SU-DHL-6 (cell line): Measurements from ENCODE around the gene DOC2B.

ENCODE experiments used
- H2AFZ ChIP-seq: fragments of 200-600 bp; sonication (generic); 2 replicates; pipeline ENCODE4 v1.6.1; 2014; ENCODE audit warnings: low read depth, mild to moderate bottlenecking, moderate library complexity, mixed read lengths, antibody characterized with exemption, low read length; ENCODE audit not compliant: severe bottlenecking
- H3F3A ChIP-seq: fragments of 200-600 bp; shearing (Covaris generic); 2 replicates; pipeline ENCODE4 v1.6.0; 2016; ENCODE audit warnings: antibody characterized with exemption, mild to moderate bottlenecking; ENCODE audit not compliant: insufficient read depth
- H3K27ac ChIP-seq: fragments of 200-600 bp; sonication (generic); 2 replicates; pipeline ENCODE4 v1.5.1; 2016; ENCODE audit warnings: low read depth, mild to moderate bottlenecking, low read length, moderate library complexity, mixed read lengths
- H3K27me3 ChIP-seq: fragments of 200-600 bp; sonication (generic), shearing (Covaris generic); 2 replicates; pipeline ENCODE4 v1.6.0; 2014; ENCODE audit warnings: mild to moderate bottlenecking, low read length
- H3K36me3 ChIP-seq: fragments of 200-600 bp; sonication (generic); 2 replicates; pipeline ENCODE4 v1.6.1; 2014; ENCODE audit warnings: mild to moderate bottlenecking, low read length, mixed read lengths
- H3K4me2 ChIP-seq: fragments of 300-600, 200-600 bp; shearing (Covaris generic), sonication (generic); 2 replicates; pipeline ENCODE4 v1.6.0; 2014; ENCODE audit warnings: low read length, low read depth, mild to moderate bottlenecking; ENCODE audit not compliant: poor library complexity, severe bottlenecking
- H3K4me3 ChIP-seq: fragments of 200-600 bp; sonication (generic); 2 replicates; pipeline ENCODE4 v1.5.1; 2014; ENCODE audit warnings: antibody characterized with exemption, low read length, mild to moderate bottlenecking, mixed read lengths; ENCODE audit not compliant: insufficient read depth, poor library complexity, severe bottlenecking
- H3K79me2 ChIP-seq: fragments of 200-600 bp; sonication (generic); 2 replicates; pipeline ENCODE4 v1.6.1; 2014; ENCODE audit warnings: mild to moderate bottlenecking, low read length, moderate library complexity; ENCODE audit not compliant: insufficient read depth
- H3K9ac ChIP-seq: fragments of 200-600 bp; sonication (generic); 2 replicates; pipeline ENCODE4 v1.7.0; 2014; ENCODE audit warnings: mild to moderate bottlenecking, low read length
- H3K9me2 ChIP-seq: fragments of 200-600 bp; sonication (generic); replicated peaks from 2 replicates; pipeline ENCODE4 v1.6.1; 2014; ENCODE audit warnings: low read length; ENCODE audit not compliant: insufficient read depth
- H3K9me3 ChIP-seq: fragments of 200-600 bp; sonication (generic); 2 replicates; pipeline ENCODE4 v1.6.1; 2014; ENCODE audit warnings: low read length, mixed read lengths; ENCODE audit not compliant: insufficient read depth
- H4K20me1 ChIP-seq: fragments of 200-600 bp; sonication (generic); 2 replicates; pipeline ENCODE4 v1.6.1; 2014; ENCODE audit warnings: low read depth, mild to moderate bottlenecking, antibody characterized with exemption, low read length, moderate library complexity, mixed read lengths
- EZH2phosphoT487 ChIP-seq: fragments of 200-600 bp; sonication (generic), shearing (Covaris generic); conservative IDR thresholded peaks from 2 replicates; pipeline ENCODE4 v1.6.1; 2018; ENCODE audit warnings: mild to moderate bottlenecking, antibody characterized with exemption, low read length, moderate library complexity, mixed read lengths
- TF ChIP-seq, protein P1 (sequence below): fragments of 200-600 bp; sonication (generic); IDR thresholded peaks from one replicate; pipeline ENCODE4 v1.5.1; 2017; ENCODE audit warnings: antibody characterized with exemption, mild to moderate bottlenecking, low read length, moderate library complexity; ENCODE audit not compliant: insufficient read depth, poor library complexity, severe bottlenecking

DOC2B gene

DNA sequence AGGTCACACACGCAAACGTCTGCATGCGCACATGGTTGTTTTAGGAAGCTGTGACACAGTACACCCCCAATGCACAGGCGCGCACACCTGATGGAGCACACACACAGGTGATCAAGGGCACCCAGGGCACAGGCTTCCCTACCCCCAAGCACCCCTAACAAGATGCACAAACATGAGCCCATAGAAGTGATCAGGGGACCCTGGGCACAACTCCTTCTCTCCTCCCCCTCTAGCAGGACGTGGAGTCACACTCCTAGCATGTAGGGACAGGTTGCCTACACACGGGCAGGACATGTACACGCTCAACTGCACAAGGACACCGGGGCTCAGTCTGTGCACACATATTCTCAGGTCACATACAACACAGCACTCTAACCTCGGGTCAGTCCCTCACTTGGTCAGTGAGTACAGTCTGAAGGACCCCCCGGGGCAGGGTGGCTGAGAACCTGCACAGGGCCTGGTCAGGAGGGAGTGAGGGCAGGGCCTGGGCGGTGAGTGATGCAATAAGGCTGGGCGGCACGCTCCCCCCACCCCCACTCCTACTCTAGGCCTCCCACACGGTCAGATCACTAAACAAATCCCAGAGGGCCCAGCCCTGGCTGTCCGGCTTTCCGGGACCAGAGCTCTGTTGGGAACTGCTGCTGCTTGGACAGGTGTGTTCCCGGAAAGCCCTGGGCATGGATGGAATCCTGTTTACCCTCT, 751 bp upstream of the DOC2B start:
- TF ChIP-seq, protein P1, sequence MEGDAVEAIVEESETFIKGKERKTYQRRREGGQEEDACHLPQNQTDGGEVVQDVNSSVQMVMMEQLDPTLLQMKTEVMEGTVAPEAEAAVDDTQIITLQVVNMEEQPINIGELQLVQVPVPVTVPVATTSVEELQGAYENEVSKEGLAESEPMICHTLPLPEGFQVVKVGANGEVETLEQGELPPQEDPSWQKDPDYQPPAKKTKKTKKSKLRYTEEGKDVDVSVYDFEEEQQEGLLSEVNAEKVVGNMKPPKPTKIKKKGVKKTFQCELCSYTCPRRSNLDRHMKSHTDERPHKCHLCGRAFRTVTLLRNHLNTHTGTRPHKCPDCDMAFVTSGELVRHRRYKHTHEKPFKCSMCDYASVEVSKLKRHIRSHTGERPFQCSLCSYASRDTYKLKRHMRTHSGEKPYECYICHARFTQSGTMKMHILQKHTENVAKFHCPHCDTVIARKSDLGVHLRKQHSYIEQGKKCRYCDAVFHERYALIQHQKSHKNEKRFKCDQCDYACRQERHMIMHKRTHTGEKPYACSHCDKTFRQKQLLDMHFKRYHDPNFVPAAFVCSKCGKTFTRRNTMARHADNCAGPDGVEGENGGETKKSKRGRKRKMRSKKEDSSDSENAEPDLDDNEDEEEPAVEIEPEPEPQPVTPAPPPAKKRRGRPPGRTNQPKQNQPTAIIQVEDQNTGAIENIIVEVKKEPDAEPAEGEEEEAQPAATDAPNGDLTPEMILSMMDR: no peak
- TF ChIP-seq EZH2phosphoT487: no peak
- no peak overlapping the region for H3K27ac ChIP-seq
- H3K9me2 ChIP-seq: no peaks in the 10 kb centered on the region
- no peaks in the 10 kb centered on the region for H3K9me3 ChIP-seq
- no peaks in the 10 kb centered on the region for H3K36me3 ChIP-seq
- H4K20me1 ChIP-seq: no peaks in the 10 kb centered on the region
- no peaks in the 10 kb centered on the region for H3F3A ChIP-seq
- H3K9ac ChIP-seq: no peak overlapping the region
- no peak overlapping the region for H3K4me2 ChIP-seq
- H3K4me3 ChIP-seq: no peak overlapping the region
- no peak overlapping the region for H2AFZ ChIP-seq
- H3K79me2 ChIP-seq: no peaks in the 10 kb centered on the region
- H3K27me3 ChIP-seq: no peaks in the 10 kb centered on the region

DNA sequence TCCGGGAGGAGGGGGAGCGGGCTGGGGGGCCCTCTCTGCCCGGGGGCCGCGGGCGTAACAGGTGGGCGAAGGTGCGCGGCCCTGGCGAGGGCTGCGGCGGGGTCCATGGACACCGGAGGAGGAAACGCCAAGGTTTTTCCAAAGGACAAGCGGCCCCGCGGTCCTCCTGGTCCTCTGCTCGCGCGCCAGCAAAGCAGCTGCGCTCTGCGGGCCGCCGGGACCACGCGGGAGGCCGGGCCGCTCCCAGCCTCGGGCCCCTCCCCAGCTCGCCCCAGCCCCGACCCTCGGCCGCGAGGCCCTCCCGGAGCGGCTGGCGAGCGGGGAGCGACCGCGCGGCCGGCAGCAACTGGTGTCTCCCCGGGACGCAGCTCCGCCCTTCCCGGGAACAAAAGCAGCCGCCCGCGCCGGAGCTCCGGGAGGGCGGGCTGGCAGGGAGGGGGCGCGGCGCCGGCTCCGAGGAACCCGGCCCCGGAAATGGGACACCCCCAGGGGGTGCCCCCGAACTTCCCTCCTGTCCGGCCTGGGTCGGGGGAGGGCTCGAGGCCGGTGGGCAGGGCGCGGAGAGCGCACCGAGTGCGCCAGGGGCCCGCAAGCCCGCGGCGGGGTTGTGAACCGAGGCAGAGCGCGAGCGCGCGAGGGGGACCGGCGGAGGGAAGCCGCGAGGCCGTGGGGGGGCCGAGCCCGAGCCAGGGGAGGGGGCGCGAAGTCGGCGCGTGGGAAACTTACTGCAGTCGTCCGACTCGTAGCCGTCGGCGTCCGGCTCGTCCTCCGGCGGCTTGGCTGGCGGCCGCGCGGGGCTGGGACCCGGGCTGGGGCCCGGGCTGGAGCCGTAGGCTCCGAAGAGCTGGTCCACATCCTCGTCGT, 837 bp downstream of the DOC2B start:
- Histone ChIP-seq H3K9ac (no peak overlapping the region), H3K4me2 (no peak overlapping the region), H2AFZ (no peak overlapping the region), H3K9me2 (no peaks in the 10 kb centered on the region), H3K27me3 (no peaks in the 10 kb centered on the region), H3K9me3 (no peaks in the 10 kb centered on the region), H3F3A (no peaks in the 10 kb centered on the region), H3K36me3 (no peaks in the 10 kb centered on the region), H3K79me2 (no peaks in the 10 kb centered on the region), H4K20me1 (no peaks in the 10 kb centered on the region), H3K27ac (no peak overlapping the region), H3K4me3 (no peak overlapping the region)
- TF ChIP-seq EZH2phosphoT487: no peak
- TF ChIP-seq, protein P1: no peak

DNA sequence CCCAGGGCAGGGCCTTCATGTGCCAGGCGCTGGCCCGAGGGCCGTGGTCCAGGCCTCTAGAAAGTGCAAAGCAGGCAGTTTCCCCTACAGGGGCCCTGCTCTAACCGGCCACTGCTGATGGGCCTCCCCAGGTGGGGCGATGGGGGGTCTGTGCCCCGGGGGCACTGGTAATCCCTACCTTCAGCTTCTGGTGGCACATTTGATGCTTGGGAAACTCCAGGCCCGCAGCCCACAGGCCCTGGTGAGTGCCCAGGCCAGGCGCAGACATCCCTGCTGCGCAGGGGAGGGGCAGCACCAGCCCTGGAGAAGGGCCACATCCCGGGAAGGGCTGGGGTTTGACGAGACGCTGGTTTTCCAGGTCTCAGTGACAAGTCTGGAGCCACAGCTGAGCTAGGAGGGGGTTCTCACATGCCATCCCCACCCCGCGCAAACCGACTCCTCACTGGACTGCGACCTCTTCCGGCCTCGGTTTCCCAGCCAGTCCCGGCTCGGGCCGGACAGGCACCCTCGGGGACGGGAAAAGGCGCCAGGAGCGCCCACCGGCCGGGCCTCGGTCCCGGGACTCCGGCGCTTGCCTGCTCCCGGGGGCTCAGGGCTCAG, 1.6 kb downstream of the DOC2B start:
- Histone ChIP-seq H2AFZ (no peak overlapping the region), H3K36me3 (no peaks in the 10 kb centered on the region), H3F3A (no peaks in the 10 kb centered on the region), H3K4me2 (no peak overlapping the region), H3K9me2 (no peaks in the 10 kb centered on the region), H3K27ac (no peak overlapping the region), H3K4me3 (no peak overlapping the region), H4K20me1 (no peaks in the 10 kb centered on the region), H3K9me3 (no peaks in the 10 kb centered on the region), H3K79me2 (no peaks in the 10 kb centered on the region), H3K9ac (no peak overlapping the region), H3K27me3 (no peaks in the 10 kb centered on the region)
- TF ChIP-seq EZH2phosphoT487: no peak
- TF ChIP-seq, protein P1: no peak
